Measurements from ENCODE around the gene DGKQ.

DNA sequence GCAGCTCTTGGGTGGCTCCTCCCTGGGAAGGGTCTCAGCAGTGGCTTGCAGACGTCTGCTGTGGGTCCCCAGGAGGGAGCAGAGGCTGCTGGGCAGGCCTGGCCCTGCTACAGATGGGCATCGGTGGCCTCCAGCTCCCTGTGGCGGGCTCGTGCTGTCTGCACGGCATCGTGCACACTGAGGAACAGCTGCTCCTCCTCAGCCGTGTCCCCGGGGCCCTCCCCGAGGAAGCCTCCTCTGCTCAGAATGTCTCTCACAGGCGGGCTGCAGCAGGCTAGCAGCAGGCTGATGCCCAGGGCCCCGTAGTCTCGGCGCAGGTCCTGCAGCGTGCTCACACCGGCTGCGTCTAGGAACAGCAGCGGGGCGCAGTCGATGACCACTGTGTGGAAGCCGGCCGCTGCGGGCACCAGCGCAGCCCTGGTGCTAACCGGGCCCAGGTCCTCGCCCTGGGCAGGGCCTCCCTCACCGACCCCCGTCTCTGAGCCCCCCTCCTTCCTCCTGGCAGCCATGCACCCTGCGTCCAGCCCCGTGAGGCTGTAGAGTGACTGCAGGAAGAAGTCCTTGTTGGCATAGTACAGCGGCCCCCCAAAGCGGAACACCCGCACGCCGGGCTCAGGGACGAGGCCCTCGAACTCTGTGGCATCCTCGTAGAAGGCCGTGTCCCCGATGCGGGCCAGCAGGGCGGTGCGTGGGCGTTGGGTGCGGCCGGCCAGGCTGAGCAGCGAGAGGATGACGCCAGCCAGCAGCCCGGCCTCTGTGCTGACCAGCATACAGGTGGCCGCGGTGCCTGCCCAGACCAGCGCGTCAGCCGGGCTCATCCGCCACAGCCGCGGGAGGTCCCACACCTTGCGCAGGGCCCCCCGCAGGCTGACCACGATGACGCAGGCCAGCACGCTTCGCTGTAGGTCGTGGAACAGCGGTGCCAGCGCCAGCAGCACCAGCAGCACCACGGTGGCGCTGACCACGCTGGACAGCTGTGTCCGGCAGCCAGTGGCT lies 15.7 kb upstream of the DGKQ start:
- no peak for TF ChIP-seq RAD21 (CRISPR knock-in tag; conservative IDR thresholded peaks at IDR 0.05 in 1 of 2, IDR thresholded peaks at IDR 0.05 in 1 of 2)
- TF ChIP-seq MAX (CRISPR knock-in tag; IDR thresholded peaks at IDR 0.05): no peak
- no peak for TF ChIP-seq SRSF1 (IDR thresholded peaks at IDR 0.05; ENCODE audit: low read depth, low read length)
- TF ChIP-seq POLR2AphosphoS5 (IDR thresholded peaks at IDR 0.05; ENCODE audit: control insufficient read depth, insufficient read depth, low read depth, low read length): no peak
- TF ChIP-seq, protein P1, sequence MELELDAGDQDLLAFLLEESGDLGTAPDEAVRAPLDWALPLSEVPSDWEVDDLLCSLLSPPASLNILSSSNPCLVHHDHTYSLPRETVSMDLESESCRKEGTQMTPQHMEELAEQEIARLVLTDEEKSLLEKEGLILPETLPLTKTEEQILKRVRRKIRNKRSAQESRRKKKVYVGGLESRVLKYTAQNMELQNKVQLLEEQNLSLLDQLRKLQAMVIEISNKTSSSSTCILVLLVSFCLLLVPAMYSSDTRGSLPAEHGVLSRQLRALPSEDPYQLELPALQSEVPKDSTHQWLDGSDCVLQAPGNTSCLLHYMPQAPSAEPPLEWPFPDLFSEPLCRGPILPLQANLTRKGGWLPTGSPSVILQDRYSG (tag; conservative IDR thresholded peaks at IDR 0.05; ENCODE audit: low read depth): no peak
- TF ChIP-seq FOXA1 (IDR thresholded peaks at IDR 0.05; ENCODE audit: borderline replicate concordance): no peak
- no peak for TF ChIP-seq MTA3 (IDR thresholded peaks at IDR 0.05; ENCODE audit: borderline replicate concordance)
- no peak for TF ChIP-seq PRDM10 (IDR thresholded peaks at IDR 0.05; ENCODE audit: partially characterized antibody)
- no peak for TF ChIP-seq ZNF76 (CRISPR knock-in tag; IDR thresholded peaks at IDR 0.05; ENCODE audit: borderline replicate concordance)
- TF ChIP-seq SIN3A (IDR thresholded peaks at IDR 0.05; ENCODE audit: borderline replicate concordance in 2 of 2, control insufficient read depth in 1 of 2, low read depth in 2 of 2, low read length in 2 of 2): no peak
- no peak for TF ChIP-seq ZBTB5 (IDR thresholded peaks at IDR 0.05)
